ENCODE measurements around the gene G6PC1. TPM values are rescaled to one million over a fixed set of nuclear protein-coding genes. Genes with fewer than 3 reads are reported as not detected.
"Not testable (repeated sequence)": the region's sequence is repeated elsewhere in the genome, so short reads cannot be mapped to it uniquely, and the experiment has no call there.

G6PC1 gene
- total RNA-seq, 1 experiment from 2014 or later, result not detected

DNA sequence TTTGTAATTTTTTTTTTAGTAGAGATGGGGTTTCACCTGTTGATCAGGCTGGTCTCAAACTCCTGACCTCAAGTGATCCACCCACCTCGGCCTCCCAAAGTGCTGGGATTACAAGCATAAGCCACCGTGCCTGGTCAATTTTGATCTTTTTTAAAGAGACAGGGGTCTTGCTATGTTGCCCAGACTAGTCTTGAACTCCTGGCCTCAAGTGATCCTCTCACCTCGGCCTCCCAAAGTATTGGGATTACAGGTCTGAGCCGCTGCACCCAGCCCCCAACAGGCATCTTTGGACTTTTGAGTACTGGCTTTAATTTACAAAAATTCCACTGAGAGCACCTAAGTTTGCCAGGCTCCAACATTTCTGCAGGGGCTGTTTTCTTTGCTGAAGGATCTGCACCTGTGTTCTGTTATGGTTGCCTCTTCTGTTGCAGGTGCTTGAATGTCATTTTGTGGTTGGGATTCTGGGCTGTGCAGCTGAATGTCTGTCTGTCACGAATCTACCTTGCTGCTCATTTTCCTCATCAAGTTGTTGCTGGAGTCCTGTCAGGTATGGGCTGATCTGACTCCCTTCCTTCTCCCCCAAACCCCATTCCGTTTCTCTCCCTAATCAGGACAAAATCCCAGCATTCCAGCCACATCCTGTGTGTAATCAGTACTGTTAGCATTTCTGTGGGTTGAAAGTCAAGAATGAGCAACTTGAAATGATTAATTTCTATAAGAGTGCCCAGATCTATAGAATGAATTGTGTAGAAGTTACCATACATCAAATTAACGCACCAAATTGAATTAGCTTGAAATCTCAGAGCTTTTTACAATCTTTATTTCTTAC is 8.5 kb downstream of the G6PC1 start:
- no peak overlapping the region for H3K27ac Mint-ChIP-seq
- ATAC-seq (no peak), DNase-seq (ENCODE audit: low spot score) (no peak)
- H3K27me3 Mint-ChIP-seq (ENCODE audit: low read depth), result no peaks in the 10 kb centered on the region
- ChIA-PET POLR2A (no interaction called here), CTCF (interaction anchor here (1.3 to 1.7 kb wide), 2 partner anchors 20 to 89 kb away, joined by 3 to 6 read pairs; no protein-coding TSS in a partner anchor)
- TF ChIP-seq CBFB (CRISPR knock-in tag; IDR thresholded peaks at IDR 0.05; ENCODE audit: low read depth) (no peak), HMGA2 (CRISPR knock-in tag; IDR thresholded peaks at IDR 0.05) (no peak), SP1 (CRISPR knock-in tag; conservative IDR thresholded peaks at IDR 0.05) (no peak), NR3C1 (CRISPR knock-in tag; conservative IDR thresholded peaks at IDR 0.05; ENCODE audit: low read depth) (no peak), NR1H2 (CRISPR knock-in tag; IDR thresholded peaks at IDR 0.05) (no peak), GTF2I (CRISPR knock-in tag; conservative IDR thresholded peaks at IDR 0.05) (no peak), ZNF138 (CRISPR knock-in tag; conservative IDR thresholded peaks at IDR 0.05) (no peak)
- TF ChIP-seq, protein P1, sequence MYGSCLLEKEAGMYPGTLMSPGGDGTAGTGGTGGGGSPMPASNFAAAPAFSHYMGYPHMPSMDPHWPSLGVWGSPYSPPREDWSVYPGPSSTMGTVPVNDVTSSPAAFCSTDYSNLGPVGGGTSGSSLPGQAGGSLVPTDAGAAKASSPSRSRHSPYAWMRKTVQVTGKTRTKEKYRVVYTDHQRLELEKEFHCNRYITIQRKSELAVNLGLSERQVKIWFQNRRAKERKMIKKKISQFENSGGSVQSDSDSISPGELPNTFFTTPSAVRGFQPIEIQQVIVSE (CRISPR knock-in tag; IDR thresholded peaks at IDR 0.05; ENCODE audit: borderline replicate concordance), result no peak
- TF ChIP-seq, protein P2, sequence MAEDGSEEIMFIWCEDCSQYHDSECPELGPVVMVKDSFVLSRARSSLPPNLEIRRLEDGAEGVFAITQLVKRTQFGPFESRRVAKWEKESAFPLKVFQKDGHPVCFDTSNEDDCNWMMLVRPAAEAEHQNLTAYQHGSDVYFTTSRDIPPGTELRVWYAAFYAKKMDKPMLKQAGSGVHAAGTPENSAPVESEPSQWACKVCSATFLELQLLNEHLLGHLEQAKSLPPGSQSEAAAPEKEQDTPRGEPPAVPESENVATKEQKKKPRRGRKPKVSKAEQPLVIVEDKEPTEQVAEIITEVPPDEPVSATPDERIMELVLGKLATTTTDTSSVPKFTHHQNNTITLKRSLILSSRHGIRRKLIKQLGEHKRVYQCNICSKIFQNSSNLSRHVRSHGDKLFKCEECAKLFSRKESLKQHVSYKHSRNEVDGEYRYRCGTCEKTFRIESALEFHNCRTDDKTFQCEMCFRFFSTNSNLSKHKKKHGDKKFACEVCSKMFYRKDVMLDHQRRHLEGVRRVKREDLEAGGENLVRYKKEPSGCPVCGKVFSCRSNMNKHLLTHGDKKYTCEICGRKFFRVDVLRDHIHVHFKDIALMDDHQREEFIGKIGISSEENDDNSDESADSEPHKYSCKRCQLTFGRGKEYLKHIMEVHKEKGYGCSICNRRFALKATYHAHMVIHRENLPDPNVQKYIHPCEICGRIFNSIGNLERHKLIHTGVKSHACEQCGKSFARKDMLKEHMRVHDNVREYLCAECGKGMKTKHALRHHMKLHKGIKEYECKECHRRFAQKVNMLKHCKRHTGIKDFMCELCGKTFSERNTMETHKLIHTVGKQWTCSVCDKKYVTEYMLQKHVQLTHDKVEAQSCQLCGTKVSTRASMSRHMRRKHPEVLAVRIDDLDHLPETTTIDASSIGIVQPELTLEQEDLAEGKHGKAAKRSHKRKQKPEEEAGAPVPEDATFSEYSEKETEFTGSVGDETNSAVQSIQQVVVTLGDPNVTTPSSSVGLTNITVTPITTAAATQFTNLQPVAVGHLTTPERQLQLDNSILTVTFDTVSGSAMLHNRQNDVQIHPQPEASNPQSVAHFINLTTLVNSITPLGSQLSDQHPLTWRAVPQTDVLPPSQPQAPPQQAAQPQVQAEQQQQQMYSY (CRISPR knock-in tag; IDR thresholded peaks at IDR 0.05), result no peak
- TF ChIP-seq, protein P3, sequence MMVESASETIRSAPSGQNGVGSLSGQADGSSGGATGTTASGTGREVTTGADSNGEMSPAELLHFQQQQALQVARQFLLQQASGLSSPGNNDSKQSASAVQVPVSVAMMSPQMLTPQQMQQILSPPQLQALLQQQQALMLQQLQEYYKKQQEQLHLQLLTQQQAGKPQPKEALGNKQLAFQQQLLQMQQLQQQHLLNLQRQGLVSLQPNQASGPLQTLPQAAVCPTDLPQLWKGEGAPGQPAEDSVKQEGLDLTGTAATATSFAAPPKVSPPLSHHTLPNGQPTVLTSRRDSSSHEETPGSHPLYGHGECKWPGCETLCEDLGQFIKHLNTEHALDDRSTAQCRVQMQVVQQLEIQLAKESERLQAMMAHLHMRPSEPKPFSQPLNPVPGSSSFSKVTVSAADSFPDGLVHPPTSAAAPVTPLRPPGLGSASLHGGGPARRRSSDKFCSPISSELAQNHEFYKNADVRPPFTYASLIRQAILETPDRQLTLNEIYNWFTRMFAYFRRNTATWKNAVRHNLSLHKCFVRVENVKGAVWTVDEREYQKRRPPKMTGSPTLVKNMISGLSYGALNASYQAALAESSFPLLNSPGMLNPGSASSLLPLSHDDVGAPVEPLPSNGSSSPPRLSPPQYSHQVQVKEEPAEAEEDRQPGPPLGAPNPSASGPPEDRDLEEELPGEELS (CRISPR knock-in tag; IDR thresholded peaks at IDR 0.05), result no peak
- H3K4me1 Mint-ChIP-seq, result peaks cover 2% of the 10 kb centered on the region; the same call in 1 of the 2 replicates
- H3K9me3 Mint-ChIP-seq, result no peaks in the 10 kb centered on the region
- H3K4me3 Mint-ChIP-seq, result no peak overlapping the region
- no peaks in the 10 kb centered on the region for H3K36me3 Mint-ChIP-seq

DNA sequence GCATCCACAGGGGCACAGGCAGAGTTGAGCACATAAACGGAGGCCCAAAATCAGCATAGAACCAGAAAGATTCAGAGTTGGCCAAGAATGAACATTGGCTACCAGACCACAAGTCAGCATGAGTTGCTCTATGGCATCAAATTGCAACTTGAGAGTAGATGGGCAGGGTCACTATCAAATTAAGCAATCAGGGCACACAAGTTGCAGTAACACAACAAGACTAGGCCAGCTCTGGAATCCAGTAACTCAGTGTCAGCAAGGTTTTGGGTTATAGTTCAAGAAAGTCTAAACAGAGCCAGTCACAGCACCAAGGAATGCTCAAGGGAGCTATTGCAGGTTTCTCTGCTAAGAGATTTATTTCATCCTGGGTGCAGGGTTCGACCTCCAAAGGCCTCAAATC is 12.9 kb downstream of the G6PC1 start:
- POLR2A ChIA-PET, result no interaction called here

DNA sequence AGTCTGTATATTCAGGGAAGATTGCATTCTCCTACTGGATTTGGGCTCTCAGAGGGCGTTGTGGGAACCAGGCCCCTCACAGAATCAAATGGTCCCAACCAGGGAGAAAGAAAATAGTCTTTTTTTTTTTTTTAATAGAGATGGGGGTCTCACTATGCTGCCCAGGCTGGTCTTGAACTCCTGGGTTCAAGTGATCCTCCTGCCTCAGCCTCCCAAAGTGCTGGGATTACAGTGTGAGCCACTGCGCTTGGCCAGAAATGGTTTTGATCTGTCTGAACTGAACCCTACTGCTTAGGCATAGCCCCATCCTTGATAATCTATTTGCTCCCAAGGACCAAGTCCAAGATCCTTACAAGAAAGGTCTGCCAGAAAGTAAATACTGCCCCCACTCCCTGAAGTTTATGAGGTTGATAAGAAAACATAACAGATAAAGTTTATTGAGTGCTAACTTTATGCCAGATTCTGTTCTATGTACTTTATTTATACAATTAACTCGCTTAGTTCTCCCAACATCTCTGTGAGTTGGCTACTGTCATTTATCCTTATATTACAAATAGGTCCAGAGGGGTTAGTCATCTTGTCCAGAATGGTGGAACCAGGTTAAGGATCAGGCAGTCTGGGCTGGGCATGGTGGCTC is 13.5 kb downstream of the G6PC1 start:
- no peaks in the 10 kb centered on the region for H3K27me3 Mint-ChIP-seq (ENCODE audit: low read depth)
- DNase-seq (ENCODE audit: low spot score) (no peak), ATAC-seq (no peak)
- POLR2A ChIA-PET, result no interaction called here
- peaks cover 8% of the 10 kb centered on the region for H3K4me1 Mint-ChIP-seq
- H3K4me3 Mint-ChIP-seq, result no peak overlapping the region
- H3K9me3 Mint-ChIP-seq, result no peaks in the 10 kb centered on the region
- H3K27ac Mint-ChIP-seq, result no peak overlapping the region
- TF ChIP-seq RORB (CRISPR knock-in tag; IDR thresholded peaks at IDR 0.05) (no peak), ETV6 (CRISPR knock-in tag; IDR thresholded peaks at IDR 0.05) (no peak), OVOL2 (CRISPR knock-in tag; IDR thresholded peaks at IDR 0.05; ENCODE audit: borderline replicate concordance) (no peak), ATF1 (CRISPR knock-in tag; IDR thresholded peaks at IDR 0.05) (no peak), ZNF671 (CRISPR knock-in tag; IDR thresholded peaks at IDR 0.05) (no peak), SMAD3 (CRISPR knock-in tag; IDR thresholded peaks at IDR 0.05; ENCODE audit: borderline replicate concordance) (no peak), ZNF263 (CRISPR knock-in tag; IDR thresholded peaks at IDR 0.05; ENCODE audit: low read depth) (no peak)
- TF ChIP-seq, protein P4, sequence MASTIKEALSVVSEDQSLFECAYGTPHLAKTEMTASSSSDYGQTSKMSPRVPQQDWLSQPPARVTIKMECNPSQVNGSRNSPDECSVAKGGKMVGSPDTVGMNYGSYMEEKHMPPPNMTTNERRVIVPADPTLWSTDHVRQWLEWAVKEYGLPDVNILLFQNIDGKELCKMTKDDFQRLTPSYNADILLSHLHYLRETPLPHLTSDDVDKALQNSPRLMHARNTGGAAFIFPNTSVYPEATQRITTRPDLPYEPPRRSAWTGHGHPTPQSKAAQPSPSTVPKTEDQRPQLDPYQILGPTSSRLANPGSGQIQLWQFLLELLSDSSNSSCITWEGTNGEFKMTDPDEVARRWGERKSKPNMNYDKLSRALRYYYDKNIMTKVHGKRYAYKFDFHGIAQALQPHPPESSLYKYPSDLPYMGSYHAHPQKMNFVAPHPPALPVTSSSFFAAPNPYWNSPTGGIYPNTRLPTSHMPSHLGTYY (CRISPR knock-in tag; IDR thresholded peaks at IDR 0.05), result no peak
- CTCF ChIA-PET, result interaction anchor here (0.9 to 1.3 kb wide), 3 partner anchors 15 to 84 kb away, joined by 3 to 5 read pairs (median 4); partner anchors contain the start of gene RPL27
- H3K36me3 Mint-ChIP-seq, result no peaks in the 10 kb centered on the region

More for the DNA sequence above, 12.9 kb downstream of the G6PC1 start:
- CTCF ChIA-PET, result interaction anchor here (0.9 to 1.3 kb wide), 3 partner anchors 16 to 85 kb away, joined by 3 to 5 read pairs (median 4); partner anchors contain the start of gene RPL27
- H3K27ac Mint-ChIP-seq, result no peak overlapping the region
- TF ChIP-seq ZNF263 (CRISPR knock-in tag; IDR thresholded peaks at IDR 0.05; ENCODE audit: low read depth), result no peak
- no peak for TF ChIP-seq ZNF219 (CRISPR knock-in tag; IDR thresholded peaks at IDR 0.05; ENCODE audit: borderline replicate concordance)
- no peak for TF ChIP-seq ZNF416 (CRISPR knock-in tag; IDR thresholded peaks at IDR 0.05)
- no peaks in the 10 kb centered on the region for H3K27me3 Mint-ChIP-seq (ENCODE audit: low read depth)
- no peaks in the 10 kb centered on the region for H3K9me3 Mint-ChIP-seq
- no peak for DNase-seq (ENCODE audit: low spot score)
- no peak overlapping the region for H3K4me3 Mint-ChIP-seq
- ATAC-seq, result no peak
- H3K36me3 Mint-ChIP-seq, result no peaks in the 10 kb centered on the region
- H3K4me1 Mint-ChIP-seq, result peaks cover 8% of the 10 kb centered on the region

DNA sequence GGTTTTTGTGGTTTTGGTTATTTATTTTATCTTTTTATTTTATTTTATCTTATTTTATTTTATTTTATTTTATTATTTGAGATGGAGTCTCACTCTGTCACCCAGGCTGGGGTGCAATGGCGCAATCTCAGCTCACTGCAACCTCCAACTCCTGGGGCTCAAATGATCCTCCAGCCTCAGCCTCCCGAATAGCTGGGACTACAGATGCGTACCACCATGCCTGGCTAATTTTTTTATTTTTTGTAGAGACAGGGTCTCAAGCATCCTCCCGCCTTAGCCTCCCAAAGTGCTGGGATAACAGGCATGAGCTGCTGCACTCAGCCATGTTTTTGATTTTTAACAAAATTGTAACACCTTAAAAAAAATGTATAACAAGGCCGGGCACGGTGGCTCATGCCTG is 14.7 kb downstream of the G6PC1 start:
- H3K27ac Mint-ChIP-seq, CTCF ChIA-PET: not testable (repeated sequence)

More for the DNA sequence above, 14.7 kb downstream of the G6PC1 start:
- DNase-seq (ENCODE audit: low spot score); H3K4me3 Mint-ChIP-seq; H3K36me3 Mint-ChIP-seq; POLR2A ChIA-PET; H3K27me3 Mint-ChIP-seq (ENCODE audit: low read depth); ATAC-seq; H3K9me3 Mint-ChIP-seq: not testable (repeated sequence)
- H3K4me1 Mint-ChIP-seq, result peaks cover 11% of the 10 kb centered on the region
